ENCODE measurements around the gene NAALADL2. TPM values are rescaled to one million over a fixed set of nuclear protein-coding genes. Genes with fewer than 3 reads are reported as not detected.
A peak's percentile ranks its signal among the peaks of the same experiment; 100 is the strongest.

The NAALADL2 gene
- total RNA-seq, 1 experiment from 2014 or later = 2.7 TPM

DNA sequence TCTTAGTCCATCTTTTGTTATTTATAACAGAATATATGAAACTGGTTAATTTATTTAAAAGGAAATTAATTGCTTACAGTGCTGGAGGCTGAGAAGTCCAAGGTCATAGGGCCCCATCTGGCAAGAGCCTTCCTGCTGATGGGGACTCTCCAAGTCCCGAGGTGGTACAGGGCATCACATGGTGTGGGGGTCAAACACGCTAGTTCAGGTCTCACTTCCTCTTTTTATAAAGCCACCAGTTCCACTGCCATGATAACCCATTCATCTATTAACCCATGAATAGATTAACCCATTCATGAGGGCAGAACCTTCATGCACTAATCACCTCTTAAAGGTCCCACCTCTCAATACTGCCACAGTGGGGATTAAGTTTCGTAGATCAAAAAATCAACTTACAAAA is 659.3 kb downstream of the NAALADL2 start:
- in situ Hi-C loops (cut with HindIII; ENCODE audit: low pct_unique_long_range_greater_than_20kb, low sequenced_read_pairs) (no loop called here), intact Hi-C loops (cut with micrococcal nuclease; ENCODE audit: unreplicated experiment) (no loop called here)
- no peaks in the 10 kb centered on the region for H3K27me3 ChIP-seq (ENCODE audit: control insufficient read depth, insufficient read depth, low read length)
- no peak overlapping the region for H3K27ac ChIP-seq (ENCODE audit: low read length)
- no peak for TF ChIP-seq SIN3A (IDR thresholded peaks at IDR 0.05; ENCODE audit: borderline replicate concordance, insufficient read depth, low read depth, low read length)
- no peaks in the 10 kb centered on the region for H3K4me1 ChIP-seq (ENCODE audit: control insufficient read depth, insufficient read depth, low read length)
- BruUV-seq (replicated peaks) = no TSS peak
- DNase-seq (ENCODE audit: low read depth, low spot score) = no peak
- CTCF ChIA-PET = no interaction called here
- no peak overlapping the region for H3K4me3 ChIP-seq (ENCODE audit: low read depth in 2 of 2, low read length in 2 of 2)
- POLR2A ChIA-PET = no interaction called here
- no peaks in the 10 kb centered on the region for H3K36me3 ChIP-seq (ENCODE audit: control insufficient read depth, insufficient read depth, low read length)
- ATAC-seq = no peak
- 0 out of 2 replicates have a peak, but pooled peaks cover 4% of the 10 kb centered on the region for H3K9me3 ChIP-seq (ENCODE audit: control insufficient read depth, insufficient read depth, low read depth, low read length)

DNA sequence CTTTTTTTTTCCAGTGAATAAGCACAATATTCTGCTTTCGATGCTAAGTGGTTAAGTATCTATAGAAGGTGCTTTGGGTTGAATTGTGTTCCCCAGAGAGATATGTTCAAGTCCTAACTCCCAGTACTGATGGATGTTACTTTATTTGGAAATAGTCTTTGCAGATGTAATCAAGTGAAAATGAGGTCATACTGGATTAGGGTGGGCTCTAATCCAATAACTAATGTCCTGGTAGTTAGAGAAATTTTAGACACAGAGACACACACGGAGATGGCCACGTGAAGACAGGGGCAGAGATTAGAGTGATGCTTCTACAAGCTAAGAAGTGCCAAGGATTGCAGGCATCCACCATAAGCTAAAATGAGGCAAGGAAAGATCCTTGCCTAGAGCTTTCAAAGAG is 662.3 kb downstream of the NAALADL2 start:
- Histone ChIP-seq H3K36me3 (ENCODE audit: control insufficient read depth, insufficient read depth, low read length) (no peaks in the 10 kb centered on the region), H3K27ac (ENCODE audit: low read length) (no peak overlapping the region), H3K4me1 (ENCODE audit: control insufficient read depth, insufficient read depth, low read length) (no peaks in the 10 kb centered on the region; the same call in 1 of the 2 replicates), H3K27me3 (ENCODE audit: control insufficient read depth, insufficient read depth, low read length) (no peaks in the 10 kb centered on the region), H3K4me3 (ENCODE audit: low read depth in 2 of 2, low read length in 2 of 2) (no peak overlapping the region), H3K9me3 (ENCODE audit: control insufficient read depth, insufficient read depth, low read depth, low read length) (0 out of 2 replicates have a peak, but pooled peaks cover 4% of the 10 kb centered on the region)
- intact Hi-C loops (cut with micrococcal nuclease; ENCODE audit: unreplicated experiment) = no loop called here
- POLR2A ChIA-PET = no interaction called here
- no peak for DNase-seq (ENCODE audit: low read depth, low spot score)
- no peak for ATAC-seq
- TF ChIP-seq, protein P1, sequence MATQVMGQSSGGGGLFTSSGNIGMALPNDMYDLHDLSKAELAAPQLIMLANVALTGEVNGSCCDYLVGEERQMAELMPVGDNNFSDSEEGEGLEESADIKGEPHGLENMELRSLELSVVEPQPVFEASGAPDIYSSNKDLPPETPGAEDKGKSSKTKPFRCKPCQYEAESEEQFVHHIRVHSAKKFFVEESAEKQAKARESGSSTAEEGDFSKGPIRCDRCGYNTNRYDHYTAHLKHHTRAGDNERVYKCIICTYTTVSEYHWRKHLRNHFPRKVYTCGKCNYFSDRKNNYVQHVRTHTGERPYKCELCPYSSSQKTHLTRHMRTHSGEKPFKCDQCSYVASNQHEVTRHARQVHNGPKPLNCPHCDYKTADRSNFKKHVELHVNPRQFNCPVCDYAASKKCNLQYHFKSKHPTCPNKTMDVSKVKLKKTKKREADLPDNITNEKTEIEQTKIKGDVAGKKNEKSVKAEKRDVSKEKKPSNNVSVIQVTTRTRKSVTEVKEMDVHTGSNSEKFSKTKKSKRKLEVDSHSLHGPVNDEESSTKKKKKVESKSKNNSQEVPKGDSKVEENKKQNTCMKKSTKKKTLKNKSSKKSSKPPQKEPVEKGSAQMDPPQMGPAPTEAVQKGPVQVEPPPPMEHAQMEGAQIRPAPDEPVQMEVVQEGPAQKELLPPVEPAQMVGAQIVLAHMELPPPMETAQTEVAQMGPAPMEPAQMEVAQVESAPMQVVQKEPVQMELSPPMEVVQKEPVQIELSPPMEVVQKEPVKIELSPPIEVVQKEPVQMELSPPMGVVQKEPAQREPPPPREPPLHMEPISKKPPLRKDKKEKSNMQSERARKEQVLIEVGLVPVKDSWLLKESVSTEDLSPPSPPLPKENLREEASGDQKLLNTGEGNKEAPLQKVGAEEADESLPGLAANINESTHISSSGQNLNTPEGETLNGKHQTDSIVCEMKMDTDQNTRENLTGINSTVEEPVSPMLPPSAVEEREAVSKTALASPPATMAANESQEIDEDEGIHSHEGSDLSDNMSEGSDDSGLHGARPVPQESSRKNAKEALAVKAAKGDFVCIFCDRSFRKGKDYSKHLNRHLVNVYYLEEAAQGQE (IDR thresholded peaks at IDR 0.05; ENCODE audit: insufficient read depth in 1 of 2, low read depth in 2 of 2, low read length in 1 of 2) = no peak
- TF ChIP-seq SIN3A (IDR thresholded peaks at IDR 0.05; ENCODE audit: borderline replicate concordance, insufficient read depth, low read depth, low read length) (no peak), TCF7L2 (IDR thresholded peaks at IDR 0.05; ENCODE audit: low read depth, low read length) (no peak), POLR2AphosphoS5 (IDR thresholded peaks at IDR 0.05; ENCODE audit: low read depth, low read length) (no peak)
- TF ChIP-seq, protein P2, sequence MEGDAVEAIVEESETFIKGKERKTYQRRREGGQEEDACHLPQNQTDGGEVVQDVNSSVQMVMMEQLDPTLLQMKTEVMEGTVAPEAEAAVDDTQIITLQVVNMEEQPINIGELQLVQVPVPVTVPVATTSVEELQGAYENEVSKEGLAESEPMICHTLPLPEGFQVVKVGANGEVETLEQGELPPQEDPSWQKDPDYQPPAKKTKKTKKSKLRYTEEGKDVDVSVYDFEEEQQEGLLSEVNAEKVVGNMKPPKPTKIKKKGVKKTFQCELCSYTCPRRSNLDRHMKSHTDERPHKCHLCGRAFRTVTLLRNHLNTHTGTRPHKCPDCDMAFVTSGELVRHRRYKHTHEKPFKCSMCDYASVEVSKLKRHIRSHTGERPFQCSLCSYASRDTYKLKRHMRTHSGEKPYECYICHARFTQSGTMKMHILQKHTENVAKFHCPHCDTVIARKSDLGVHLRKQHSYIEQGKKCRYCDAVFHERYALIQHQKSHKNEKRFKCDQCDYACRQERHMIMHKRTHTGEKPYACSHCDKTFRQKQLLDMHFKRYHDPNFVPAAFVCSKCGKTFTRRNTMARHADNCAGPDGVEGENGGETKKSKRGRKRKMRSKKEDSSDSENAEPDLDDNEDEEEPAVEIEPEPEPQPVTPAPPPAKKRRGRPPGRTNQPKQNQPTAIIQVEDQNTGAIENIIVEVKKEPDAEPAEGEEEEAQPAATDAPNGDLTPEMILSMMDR (IDR thresholded peaks at IDR 0.05) = no peak
- in situ Hi-C loops (cut with HindIII; ENCODE audit: low pct_unique_long_range_greater_than_20kb, low sequenced_read_pairs) = no loop called here
- CTCF ChIA-PET = no interaction called here
- BruUV-seq (replicated peaks) = no TSS peak

DNA sequence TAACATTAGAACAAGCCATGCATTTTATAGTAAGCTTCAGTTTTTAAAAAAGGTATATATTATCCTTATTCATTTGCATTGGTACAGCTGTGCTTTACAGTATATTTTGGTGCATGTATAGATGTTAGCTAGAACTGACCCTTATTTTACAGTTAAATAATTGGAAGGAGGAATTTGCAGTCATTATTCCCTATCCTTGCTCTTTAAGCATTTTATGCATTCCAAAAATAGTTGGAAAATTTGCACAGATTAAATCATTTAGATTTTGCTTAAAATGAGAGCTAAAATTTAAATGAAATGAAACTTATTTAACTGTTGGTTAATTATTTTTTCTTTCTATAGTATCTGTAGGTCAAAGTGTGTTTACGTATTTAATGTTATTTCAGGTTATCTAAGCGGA is 667.1 kb downstream of the NAALADL2 start:
- peak overlapping the region; percentile 51; the same call in 1 of the 2 replicates for H3K27ac ChIP-seq (ENCODE audit: low read length)
- ATAC-seq (no peak), DNase-seq (ENCODE audit: low read depth, low spot score) (no peak)
- H3K4me3 ChIP-seq (ENCODE audit: low read depth in 2 of 2, low read length in 2 of 2) = peak overlapping the region; percentile 32 to 56
- H3K4me1 ChIP-seq (ENCODE audit: control insufficient read depth, insufficient read depth, low read length) = no peaks in the 10 kb centered on the region; the same call in 1 of the 2 replicates
- 0 out of 2 replicates have a peak, but pooled peaks cover 4% of the 10 kb centered on the region for H3K9me3 ChIP-seq (ENCODE audit: control insufficient read depth, insufficient read depth, low read depth, low read length)
- intact Hi-C loops (cut with micrococcal nuclease; ENCODE audit: unreplicated experiment) (no loop called here), in situ Hi-C loops (cut with HindIII; ENCODE audit: low pct_unique_long_range_greater_than_20kb, low sequenced_read_pairs) (no loop called here)
- ChIA-PET CTCF (no interaction called here), POLR2A (no interaction called here)
- TF ChIP-seq POLR2AphosphoS5 (IDR thresholded peaks at IDR 0.05; ENCODE audit: low read depth, low read length) (no peak), SIN3A (IDR thresholded peaks at IDR 0.05; ENCODE audit: borderline replicate concordance, insufficient read depth, low read depth, low read length) (no peak), TCF7L2 (IDR thresholded peaks at IDR 0.05; ENCODE audit: low read depth, low read length) (no peak)
- TF ChIP-seq, protein P2 (IDR thresholded peaks at IDR 0.05) = no peak
- TF ChIP-seq, protein P1 (IDR thresholded peaks at IDR 0.05; ENCODE audit: insufficient read depth in 1 of 2, low read depth in 2 of 2, low read length in 1 of 2) = no peak
- BruUV-seq (replicated peaks) = no TSS peak
- no peaks in the 10 kb centered on the region for H3K36me3 ChIP-seq (ENCODE audit: control insufficient read depth, insufficient read depth, low read length)
- H3K27me3 ChIP-seq (ENCODE audit: control insufficient read depth, insufficient read depth, low read length) = no peaks in the 10 kb centered on the region
